NK-92 (cell line): ENCODE results near the gene CFAP68.
"Not testable (repeated sequence)": the region's sequence is repeated elsewhere in the genome, so short reads cannot be mapped to it uniquely, and the experiment has no call there.

Experiments
- DNase-seq: peaks from one replicate; lab custom pipeline; 2025; ENCODE audit not compliant: unreplicated experiment; lab: John Stamatoyannopoulos, UW

CFAP68 gene

DNA sequence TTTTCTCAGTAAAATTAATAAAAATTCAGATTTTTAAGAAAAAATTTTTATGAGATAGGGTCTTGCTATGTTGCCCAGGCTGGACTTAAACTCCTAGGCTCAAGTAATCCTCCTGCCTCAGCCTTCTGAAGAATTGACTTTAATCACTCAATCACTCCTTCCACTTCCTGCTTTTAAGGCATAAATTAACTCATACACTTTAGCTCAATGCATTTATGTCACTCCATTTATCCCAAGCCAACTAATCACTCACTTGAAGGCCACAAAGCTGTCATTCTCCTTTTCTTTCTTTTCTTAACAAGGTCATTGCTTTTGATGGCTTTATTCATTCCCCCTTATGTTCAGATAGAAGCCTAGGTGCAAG lies 8.8 kb upstream of the CFAP68 start:
- no peak for DNase-seq

DNA sequence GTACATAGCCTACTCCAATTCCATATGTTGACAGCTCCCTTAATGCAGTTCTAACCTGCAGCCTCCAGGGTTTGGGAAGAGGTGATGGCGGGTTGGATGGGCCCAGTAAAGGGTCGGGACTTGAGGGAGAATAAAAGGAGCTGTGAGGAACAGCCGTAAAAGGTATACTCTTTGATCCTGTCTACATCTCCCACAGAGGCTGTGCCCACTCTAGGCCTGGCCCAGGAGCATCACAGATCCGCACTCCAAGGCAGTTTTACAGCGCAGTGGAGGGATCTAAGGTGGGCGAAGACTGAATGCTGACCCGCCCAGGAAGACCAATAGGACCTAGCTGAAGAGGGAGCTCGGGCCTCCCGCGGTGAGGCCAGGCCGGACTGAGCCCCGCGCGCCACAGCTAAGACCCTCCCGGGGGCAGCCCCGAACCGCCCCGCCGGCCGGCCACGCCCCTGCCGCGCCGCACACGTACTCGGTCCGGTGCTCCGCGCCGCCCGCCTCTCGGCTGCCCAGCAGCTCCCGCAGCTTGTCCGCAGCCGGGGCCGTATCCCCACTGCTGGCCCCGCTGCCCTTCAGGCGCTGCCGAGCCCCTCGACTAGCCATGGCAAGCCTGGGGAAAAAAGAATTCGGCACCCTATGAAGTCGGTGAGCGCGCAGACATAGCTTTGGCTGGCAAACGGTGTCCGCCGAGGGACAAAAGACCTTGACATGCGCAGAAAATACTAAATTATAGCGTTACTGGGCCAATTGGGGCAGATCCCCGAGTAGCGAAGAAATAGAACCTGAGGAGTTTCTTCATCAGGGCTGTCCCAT lies 8.3 kb upstream of the CFAP68 start, which contains the start of gene ALG9:
Gene ALG9 (minus strand): TSS at position 696 of the 807 bp plus-strand sequence. CDS start 99 bp downstream, at position 597.
- DNase-seq = no peak

DNA sequence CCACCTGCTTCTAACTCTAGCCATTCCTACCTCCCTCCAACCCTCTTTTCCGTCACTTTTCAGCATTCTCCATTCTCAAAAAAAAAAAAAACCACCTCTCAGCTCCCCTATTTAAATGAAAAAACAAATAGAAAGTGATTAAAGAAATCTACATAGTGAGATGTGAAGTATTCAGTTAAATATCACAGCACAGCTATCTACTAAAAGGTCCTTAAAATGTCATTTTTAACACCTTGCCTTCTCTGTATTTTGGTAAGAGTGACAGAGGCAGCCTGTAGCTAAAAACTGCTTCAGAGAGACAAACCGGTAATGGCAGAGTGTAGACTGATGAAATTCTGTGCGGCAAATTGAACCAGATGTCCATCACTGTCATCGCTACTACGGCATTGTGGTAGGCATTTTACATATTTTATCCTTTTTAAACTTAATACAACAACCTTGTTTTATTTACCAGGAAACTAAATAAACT lies 7.6 kb upstream of the CFAP68 start:
- DNase-seq = no peak

DNA sequence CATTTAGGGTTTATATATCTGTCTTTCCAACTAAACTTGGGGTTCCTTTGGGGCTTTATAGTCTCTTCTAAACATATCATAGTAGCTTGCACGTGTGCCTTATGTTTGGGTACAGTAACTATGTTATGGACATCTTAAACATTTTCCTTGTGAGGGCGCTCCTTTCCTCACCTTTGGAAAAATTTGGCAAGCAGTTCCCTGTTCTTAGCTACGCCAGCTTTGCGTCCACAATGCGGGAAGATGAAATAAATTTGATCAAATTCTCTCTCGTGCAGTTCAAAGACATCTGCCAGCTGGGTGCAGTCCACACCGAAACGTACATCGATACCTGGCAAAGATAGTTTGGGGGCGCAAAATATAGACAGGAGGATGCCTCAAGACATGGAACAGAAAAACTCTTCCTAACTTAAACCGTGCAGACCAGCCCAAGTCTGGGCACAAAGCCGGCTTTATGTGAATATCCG lies 924 bp upstream of the CFAP68 start:
- no peak for DNase-seq

DNA sequence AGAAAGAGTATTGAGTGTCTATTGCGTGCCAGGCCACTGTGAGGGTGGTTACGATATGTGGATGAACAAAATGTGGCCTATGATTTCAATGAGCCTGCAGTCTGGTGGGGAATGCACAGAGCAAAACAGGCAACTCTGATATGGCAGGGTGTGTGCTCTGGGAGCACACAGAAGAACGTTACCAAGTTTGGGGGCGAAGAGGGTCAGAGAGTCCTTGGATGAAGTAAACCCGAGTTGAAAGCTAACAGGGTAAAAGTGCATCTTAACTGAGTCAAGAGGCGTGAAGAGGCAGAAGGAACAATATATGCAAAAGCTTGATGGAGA lies 258 bp downstream of the CFAP68 start:
- DNase-seq = no peak

DNA sequence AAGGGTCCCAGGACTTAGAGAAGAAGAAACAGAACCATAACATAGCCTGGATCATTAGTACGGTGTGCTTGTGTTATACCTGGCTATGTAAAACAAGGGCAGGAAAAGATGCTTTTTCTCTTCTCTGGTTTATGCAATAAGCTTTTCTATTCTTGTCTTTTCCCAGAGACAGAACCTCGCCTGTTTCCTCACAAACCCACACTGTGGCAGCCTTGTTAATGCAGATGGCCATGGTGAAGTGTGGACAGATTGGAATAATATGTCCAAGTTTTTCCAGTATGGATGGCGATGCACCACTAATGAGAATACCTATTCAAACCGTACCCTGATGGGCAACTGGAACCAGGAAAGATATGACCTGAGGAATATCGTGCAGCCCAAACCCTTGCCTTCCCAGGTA lies 2.9 kb downstream of the CFAP68 start:
- no peak for DNase-seq

DNA sequence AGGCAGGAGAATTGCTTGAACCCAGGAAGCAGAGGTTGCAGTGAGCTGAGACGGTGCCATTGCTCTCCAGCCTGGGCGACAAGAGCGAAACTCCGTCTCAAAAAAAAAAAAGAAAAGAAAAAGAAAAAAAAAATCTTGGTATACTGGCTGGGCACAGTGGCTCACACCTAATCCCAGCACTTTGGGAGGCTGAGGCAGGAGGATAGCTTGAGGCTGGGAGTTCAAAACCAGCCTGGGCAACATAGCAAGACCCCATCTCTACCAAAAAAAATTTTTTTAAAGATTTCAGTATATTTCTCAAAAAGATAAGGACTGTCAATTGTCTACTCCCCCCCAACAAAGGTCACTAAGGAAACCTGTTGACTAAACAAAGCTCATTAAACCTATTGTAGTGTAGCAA lies 5.7 kb downstream of the CFAP68 start:
- DNase-seq = not testable (repeated sequence)

DNA sequence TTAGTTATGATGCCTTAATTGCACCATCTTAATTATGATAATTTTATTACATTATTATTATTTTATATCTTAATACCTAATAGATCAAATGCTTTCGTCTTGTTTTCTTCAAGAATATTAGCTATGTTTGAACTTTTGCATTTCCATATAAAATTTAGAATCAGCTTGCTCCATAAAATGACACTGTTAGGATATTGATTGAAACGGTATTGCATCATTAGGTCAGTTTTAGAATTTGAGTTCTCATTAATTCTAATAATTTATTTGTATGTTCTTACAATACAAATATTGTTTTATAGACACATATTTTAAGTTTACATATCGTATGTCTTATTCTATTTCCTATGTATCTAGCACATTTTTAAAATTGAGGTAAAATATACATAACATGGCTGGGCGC lies 6.7 kb downstream of the CFAP68 start:
- no peak for DNase-seq

DNA sequence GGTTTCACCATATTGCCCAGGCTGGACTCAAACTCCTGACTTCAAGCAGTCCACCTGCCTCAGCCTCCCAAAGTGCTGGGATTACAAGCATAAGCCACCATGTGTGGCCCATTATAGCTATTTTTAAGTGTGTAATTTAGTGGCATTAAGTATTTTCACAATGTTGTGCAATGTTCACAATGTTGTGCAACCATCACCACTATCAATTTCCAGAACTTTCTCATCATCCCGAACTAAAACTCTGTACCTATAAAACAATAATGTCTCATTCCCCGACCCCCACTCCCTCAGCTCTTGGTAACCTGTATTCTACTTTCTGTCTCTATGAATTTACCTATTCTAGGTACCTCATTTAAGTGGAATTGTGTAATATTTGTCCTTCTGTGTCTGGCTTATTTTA lies 7.5 kb downstream of the CFAP68 start:
- no peak for DNase-seq

DNA sequence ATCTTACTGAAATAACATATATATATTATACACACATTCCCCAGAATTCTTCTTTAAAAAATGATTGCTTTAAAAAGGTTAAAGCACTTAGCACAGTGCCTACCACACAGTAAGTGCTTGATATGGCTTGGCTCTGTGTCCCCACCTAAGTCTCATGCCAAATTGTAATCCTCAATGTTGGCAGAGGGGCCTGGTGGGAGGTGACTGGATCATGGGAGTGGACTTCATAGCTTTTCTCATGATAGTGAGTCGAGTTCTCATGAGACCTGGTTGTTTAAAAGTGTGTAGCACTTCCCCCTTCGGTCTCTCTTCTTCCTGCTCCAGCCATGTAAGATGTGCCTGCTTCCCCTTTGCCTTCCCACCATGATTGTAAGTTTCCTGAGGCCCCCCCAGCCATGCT lies 26.1 kb downstream of the CFAP68 start:
- DNase-seq = no peak

DNA sequence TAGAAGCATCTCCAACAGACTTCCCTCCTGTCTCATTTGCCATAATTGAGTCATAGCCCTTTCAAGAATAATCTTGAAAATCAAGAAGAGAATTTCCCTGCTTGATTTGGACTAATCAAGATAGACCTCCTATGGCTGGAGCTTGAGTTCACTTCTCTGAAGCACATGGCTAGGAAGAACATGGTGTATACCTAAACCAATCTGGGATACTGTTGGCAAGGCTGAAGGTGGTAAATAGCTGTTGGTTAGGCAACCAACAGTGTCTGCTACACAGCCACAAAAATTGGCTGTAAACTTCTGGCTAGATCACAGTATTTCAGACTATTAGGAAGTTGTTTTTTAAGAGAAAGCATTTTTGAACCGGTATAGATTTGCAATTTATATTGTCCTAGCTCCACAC lies 27.3 kb downstream of the CFAP68 start:
- no peak for DNase-seq

DNA sequence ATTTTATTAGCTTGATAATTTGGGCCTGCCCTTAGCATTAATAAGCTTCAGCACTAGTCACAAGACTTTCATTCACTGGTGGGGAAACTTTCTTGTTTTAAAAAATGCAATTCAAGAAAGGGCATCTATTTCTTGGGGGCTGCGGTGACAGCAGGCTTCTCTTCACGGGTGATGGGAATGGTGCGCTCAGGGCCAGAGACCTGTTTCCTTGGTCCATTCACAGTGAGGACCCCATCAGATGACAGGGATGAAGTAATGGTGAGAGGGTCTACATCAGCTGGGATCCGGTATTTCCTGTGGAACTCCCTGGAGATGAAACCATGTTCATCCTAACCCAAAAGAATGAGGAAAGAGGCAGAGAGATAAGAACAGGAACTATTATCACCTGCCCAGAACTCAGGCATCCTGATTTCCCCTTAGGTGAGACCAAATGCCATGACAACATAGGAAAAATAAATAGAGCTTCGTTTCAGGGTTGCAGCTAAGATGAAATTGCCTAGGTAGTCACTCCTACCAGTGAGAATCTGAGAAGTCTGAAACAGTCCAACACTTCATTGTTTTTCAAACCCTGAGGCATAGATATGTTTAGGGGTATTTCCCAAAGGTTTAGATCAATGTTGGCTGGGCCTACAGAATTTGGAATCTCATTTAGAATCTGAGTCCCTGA lies 29.4 kb downstream of the CFAP68 start:
- DNase-seq = no peak

DNA sequence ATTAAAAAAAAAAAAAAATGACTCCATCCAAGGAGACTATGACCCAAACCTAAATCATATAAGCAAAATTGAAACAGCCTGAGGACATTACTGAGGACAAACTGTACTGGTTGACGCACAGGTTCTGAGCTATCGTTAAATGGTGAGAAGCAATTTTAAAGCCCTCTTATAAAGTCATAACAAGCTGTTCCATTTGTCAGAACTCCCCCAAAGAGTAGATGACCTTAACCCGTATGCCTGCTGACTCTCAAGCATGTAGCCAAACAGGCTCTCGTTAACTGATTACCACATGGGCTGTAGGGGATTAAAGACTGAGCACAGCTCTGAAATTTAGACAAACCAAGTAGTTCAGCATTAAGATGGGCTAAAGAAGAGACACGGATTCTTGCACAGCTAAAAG lies 30.0 kb downstream of the CFAP68 start:
- DNase-seq = no peak

DNA sequence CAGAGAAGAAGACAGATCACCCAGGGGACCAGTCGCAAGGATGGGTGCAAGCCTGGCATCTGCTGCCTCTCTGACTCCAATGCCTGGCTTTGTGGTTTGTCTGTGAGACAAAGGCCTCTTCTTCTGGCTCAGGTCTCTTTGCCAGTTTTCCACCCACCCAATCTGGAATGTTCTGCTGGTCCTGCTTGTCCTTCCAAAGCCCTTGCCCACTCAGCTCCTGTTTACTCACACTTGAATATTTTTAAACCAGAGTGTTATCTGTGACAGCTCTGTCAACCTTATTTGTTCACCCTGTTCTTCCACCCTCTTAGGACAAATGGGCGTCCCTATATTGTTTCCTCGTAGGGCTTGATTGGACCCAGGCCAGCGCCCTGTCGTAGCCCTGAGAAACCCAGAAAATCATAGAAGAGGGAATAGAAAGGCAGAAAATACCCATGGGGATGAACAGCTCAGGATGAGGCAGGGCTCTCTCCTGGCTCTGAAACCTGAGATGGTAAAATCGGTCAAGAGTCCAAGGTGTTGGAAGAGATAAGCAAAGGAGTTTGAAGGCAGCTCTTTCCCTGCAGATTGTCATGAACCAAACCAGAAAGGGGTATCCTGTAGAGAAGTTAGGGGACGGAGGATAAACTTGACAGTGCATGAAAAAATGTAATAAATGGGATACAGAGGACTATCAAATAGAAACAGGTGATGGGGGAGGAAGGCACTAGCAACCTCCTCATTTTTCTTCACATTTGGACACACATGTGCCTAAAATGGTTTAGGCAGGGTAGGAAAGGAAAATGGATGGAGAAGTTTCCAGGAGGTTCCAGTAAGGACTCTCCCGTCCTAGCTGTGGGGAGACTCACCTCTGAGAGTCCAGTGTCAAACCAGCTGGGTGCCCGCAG lies 31.6 kb downstream of the CFAP68 start:
- no peak for DNase-seq

DNA sequence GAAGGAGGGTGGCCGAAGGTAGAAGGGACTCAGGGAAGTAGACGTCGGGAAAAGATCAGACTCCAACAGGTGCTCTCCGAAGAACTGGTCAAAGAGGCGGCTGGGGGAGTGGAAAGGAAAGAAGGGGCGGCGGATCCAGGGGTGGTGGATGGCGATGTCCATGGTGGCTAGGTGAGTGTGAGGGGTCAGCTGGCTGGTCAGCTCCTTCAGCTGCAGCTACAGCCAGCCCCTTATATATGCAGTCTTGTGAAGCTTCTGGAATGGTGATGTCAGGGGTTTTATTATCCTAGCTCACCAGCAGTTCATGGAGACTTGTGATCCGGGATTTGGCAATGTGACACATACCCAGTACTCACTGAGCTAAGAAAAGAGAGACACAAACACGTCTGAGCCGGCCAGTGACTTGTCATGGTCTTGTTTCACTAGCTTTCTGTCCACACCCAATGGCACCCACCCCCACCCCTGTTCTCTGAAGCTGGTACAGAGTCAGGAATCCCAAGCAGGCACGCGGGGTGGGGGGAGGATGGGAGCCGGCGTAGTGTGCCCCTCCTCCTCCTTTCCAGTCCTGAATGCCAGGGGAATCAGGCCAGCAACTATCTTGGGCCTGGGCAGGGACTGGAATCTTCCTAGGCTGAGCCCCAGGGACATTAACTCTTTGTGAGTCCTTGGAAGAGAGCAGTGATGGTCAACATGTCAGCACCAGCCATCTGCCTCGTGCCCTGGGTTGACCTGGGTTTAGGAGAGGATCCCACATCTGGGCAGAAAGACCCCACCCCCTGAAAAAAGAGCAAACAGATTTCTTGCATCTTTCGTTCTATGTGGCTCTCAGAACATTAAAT lies 32.4 kb downstream of the CFAP68 start, which contains the start of gene CRYAB:
Gene CRYAB (minus strand): TSS at position 208 of the 839 bp plus-strand sequence. CDS start 46 bp downstream, at position 162.
- DNase-seq = no peak

DNA sequence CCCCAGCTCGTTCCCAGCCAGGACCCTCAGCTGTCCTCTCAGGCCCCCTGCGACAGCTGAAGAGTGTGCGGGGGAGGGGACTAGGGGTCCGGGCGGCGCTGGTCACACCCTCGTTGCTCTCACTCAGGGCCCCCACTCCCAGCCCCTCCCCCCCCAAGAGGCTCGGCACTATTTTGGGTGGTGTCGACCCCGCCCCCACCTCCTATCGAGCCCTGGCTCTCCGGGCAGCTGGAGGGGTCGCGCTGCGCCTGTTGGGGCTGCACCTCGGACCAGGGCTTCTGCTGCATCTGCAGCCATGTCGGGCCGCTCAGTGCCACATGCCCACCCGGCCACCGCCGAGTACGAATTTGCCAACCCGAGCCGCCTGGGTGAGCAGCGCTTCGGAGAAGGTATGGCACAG lies 33.2 kb downstream of the CFAP68 start, which contains the start of gene HSPB2:
Gene HSPB2 (plus strand): TSS at position 200 of the 400 bp plus-strand sequence. CDS start 96 bp downstream, at position 296.
- DNase-seq = no peak

DNA sequence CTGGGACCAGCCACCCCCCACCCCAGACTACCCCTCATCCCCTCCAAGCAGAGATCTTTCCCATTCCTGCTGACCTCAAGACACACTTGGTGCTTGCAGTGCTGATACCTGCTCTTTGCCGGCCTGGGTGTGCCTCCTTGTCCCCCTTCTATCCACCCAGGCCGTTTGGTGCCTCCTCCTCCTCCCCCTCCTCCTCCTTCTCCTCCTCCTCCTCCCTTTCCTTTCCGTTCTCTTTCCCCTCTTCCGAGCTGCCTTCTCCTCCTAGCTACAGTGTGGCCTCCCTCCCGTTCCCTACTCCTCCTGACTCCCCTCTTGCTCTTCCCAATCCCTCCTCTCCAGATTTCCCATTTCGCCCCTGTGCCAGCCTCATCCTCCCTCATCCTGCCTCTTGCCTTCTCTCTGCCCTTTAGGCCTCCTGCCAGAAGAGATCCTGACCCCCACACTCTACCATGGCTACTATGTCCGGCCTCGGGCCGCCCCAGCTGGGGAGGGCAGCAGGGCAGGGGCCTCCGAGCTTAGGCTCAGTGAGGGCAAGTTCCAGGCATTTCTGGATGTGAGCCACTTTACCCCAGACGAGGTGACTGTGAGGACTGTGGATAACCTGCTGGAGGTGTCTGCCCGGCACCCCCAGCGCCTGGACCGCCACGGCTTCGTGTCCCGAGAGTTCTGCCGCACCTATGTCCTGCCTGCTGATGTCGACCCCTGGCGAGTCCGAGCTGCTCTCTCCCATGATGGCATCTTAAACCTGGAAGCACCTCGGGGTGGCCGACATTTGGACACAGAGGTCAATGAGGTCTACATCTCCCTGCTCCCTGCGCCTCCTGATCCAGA lies 33.9 kb downstream of the CFAP68 start:
- no peak for DNase-seq

DNA sequence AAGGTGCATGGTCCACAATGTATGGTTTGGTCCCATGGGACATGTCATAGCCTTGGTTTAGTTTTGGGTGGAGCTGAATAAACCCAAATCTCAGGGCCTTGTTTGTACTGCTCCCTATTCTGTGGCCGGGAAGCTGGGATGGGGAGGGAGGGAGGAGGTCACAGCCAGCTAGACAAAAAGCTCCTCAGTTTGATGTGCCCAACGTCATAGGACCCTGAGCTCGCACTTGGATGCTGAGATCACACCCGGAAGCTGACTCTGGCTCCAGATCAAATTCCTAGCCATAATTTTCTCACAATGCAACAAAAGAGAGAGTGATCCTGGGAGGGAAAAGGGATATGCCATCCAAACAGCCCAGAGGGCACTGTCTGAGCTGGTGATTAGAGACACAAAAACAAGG lies 34.7 kb downstream of the CFAP68 start:
- DNase-seq = no peak

DNA sequence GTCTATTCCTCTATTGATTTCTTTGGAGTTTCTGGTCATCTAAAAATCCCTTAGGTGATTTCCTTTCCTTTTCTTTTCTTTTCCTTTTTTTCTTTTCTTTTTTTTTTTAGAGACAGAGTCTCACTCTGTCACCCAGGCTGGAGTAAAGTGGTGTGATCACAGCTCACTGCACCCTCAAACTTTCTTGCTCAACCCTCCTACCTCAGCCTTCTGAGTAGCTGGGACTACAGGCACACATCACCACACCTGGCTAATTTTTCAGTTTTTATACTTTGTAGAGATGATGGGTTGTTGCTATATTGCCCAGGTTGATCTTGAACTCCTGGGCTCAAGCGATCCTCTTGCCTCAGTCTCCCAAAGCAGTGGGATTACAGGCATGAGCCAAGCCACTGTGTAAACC lies 37.4 kb downstream of the CFAP68 start:
- no peak for DNase-seq

DNA sequence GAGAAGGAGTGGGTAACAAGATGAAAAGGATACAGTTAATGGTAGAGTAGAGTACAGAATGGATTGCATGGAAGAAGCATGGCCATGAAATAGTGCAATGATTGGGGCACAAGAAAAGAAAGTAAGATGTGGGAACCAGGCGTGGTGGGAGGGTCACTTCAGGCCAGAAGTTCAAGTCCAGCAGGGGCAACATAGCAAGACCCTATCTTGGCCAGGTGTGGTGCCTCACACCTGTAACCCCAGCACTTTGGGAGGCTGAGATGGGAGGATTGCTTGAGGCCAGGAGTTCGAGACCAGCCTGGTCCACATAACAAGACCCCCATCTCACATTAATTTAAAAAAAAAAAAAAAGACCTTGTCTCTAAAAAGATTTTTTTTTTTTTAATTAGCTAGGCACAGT lies 38.0 kb downstream of the CFAP68 start:
- no peak for DNase-seq
